ENCODE results near the gene HGD. TPM values are rescaled to one million over a fixed set of nuclear protein-coding genes. Genes with fewer than 3 reads are reported as not detected.

Gene HGD
- total and polyA plus RNA-seq, 11 donors: 0.16 to 0.62 (median 0.56) TPM; not detected in 8

DNA sequence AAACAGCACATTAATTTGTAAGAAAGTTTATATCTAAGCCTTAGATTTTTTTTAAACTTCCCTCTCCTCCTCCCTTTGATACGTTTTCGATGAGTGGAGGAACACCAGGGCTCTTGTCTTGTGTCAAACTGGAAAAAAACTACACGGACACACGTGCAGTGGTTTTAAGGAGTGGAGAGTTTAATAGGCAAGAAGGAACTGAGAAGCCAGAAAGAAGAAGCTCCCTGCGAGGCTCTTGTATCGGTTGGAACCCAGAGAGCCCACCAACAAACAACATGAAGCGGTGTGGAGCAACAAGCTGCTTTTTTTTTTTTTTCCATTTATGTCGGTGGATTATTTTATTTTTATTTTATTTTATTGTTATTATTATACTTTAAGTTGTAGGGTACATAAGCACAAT lies 67.3 kb downstream of the HGD start:
- Histone ChIP-seq H3K27me3 (no peaks in the 10 kb centered on the region), H3K36me3 (no peaks in the 10 kb centered on the region), H3K9me3 (no peaks in the 10 kb centered on the region), H3K4me3 (no peak overlapping the region), H3K4me1 (peaks cover 0 to 12% (median 0%) of the 10 kb centered on the region in 12 donors), H3K27ac (no peak overlapping the region)
- WGBS, 4 donors: 85 to 90% (median 87%) methylated on average over 8 of the region's 8 CpGs
- intact Hi-C loops (cut with DNase I): no loop called here
- no peak for TF ChIP-seq POLR2A (IDR thresholded peaks at IDR 0.05)
- ATAC-seq: no peak
- DNase-seq: no peak

DNA sequence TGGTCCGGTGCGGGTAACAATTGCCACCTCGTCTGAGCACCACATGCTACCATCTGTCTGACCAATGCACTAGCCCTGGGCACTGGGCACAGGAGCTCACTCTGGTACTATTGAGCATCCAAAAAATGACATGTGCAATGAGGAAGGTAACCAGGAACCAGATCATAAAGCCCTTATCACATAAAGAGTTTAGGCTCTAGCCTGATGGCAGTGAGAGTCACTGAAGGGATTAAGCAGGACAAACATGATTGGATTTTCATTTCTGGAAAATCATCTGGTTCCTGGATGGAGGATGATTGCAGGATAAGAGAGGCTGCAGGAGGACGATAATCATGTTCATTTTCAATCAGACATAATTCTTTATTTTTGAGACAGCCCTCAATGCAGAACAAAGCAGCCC lies 73.5 kb downstream of the HGD start:
- TF ChIP-seq POLR2A (IDR thresholded peaks at IDR 0.05): no peak
- TF ChIP-seq, protein P1, sequence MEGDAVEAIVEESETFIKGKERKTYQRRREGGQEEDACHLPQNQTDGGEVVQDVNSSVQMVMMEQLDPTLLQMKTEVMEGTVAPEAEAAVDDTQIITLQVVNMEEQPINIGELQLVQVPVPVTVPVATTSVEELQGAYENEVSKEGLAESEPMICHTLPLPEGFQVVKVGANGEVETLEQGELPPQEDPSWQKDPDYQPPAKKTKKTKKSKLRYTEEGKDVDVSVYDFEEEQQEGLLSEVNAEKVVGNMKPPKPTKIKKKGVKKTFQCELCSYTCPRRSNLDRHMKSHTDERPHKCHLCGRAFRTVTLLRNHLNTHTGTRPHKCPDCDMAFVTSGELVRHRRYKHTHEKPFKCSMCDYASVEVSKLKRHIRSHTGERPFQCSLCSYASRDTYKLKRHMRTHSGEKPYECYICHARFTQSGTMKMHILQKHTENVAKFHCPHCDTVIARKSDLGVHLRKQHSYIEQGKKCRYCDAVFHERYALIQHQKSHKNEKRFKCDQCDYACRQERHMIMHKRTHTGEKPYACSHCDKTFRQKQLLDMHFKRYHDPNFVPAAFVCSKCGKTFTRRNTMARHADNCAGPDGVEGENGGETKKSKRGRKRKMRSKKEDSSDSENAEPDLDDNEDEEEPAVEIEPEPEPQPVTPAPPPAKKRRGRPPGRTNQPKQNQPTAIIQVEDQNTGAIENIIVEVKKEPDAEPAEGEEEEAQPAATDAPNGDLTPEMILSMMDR (IDR thresholded peaks at IDR 0.05): no peak
- H3K27me3 ChIP-seq: no peaks in the 10 kb centered on the region
- intact Hi-C loops (cut with DNase I): no loop called here
- no peaks in the 10 kb centered on the region for H3K9me3 ChIP-seq
- WGBS, 4 donors: 78 to 88% (median 84%) methylated on average over 4 of the region's 4 CpGs
- H3K4me3 ChIP-seq: no peak overlapping the region
- ATAC-seq (no peak), DNase-seq (no peak)
- H3K36me3 ChIP-seq: peaks cover 0 to 4% (median 0%) of the 10 kb centered on the region in 9 donors
- no peak overlapping the region for H3K27ac ChIP-seq
- H3K4me1 ChIP-seq: peaks cover 0 to 12% (median 0%) of the 10 kb centered on the region in 12 donors

DNA sequence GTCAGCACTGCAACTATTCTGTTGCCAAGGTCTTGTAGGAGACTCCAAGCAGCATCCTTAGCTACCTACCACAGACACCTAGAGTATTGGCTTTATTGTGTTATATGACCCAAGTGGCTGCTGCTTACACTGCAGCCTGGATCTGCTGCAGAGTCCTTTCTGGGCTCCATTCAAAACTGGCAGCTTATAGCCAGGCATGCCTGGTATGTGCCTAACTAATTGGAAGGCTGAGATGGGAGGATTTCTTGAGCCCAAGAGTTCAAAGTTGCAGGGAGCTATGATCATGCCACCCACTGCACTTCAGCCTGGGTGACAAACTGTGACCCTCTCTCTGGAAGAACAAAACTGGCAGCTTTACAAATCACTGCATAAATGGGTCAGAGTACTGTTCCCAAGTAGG lies 77.3 kb downstream of the HGD start:
- H3K27ac ChIP-seq: no peak overlapping the region
- no peak for TF ChIP-seq POLR2A (IDR thresholded peaks at IDR 0.05)
- TF ChIP-seq, protein P1 (IDR thresholded peaks at IDR 0.05): no peak
- ATAC-seq: peak in 3 of 4 donors; percentile 22 to 52 (median 44)
- intact Hi-C loops (cut with DNase I): no loop called here
- H3K36me3 ChIP-seq: peaks cover 0 to 37% (median 28%) of the 10 kb centered on the region in 9 donors
- H3K4me3 ChIP-seq: no peak overlapping the region
- no peak for DNase-seq
- H3K9me3 ChIP-seq: no peaks in the 10 kb centered on the region
- peaks cover 0 to 29% (median 9%) of the 10 kb centered on the region in 12 donors for H3K4me1 ChIP-seq
- H3K27me3 ChIP-seq: no peaks in the 10 kb centered on the region

DNA sequence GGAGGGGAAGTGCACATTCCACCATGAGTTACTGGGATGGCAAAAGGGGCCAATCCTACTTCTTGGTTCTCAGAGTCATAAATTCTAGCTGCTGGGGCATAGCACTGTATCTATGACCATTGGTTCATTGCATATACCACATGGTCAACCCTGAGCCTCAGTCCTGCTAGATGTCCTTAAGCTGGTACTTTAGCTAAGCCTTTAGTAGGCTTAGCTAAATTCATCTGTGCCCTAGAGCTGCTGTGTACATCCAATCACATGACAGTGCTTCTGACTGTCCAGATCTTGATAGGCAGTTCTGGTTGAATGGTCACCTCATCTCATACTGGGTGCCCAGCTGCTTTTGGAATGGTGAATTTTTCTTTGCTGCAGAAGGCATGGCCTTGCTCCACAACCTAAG lies 77.7 kb downstream of the HGD start:
- intact Hi-C loops (cut with DNase I): no loop called here
- Histone ChIP-seq H3K9me3 (no peaks in the 10 kb centered on the region), H3K36me3 (peaks cover 0 to 40% (median 28%) of the 10 kb centered on the region in 9 donors), H3K27me3 (no peaks in the 10 kb centered on the region), H3K4me1 (peaks cover 0 to 33% (median 13%) of the 10 kb centered on the region in 12 donors), H3K4me3 (no peak overlapping the region), H3K27ac (no peak overlapping the region)
- ATAC-seq (peak in 1 of 4 donors; percentile 47), DNase-seq (no peak)
- TF ChIP-seq, protein P1 (IDR thresholded peaks at IDR 0.05): no peak
- no peak for TF ChIP-seq POLR2A (IDR thresholded peaks at IDR 0.05)

DNA sequence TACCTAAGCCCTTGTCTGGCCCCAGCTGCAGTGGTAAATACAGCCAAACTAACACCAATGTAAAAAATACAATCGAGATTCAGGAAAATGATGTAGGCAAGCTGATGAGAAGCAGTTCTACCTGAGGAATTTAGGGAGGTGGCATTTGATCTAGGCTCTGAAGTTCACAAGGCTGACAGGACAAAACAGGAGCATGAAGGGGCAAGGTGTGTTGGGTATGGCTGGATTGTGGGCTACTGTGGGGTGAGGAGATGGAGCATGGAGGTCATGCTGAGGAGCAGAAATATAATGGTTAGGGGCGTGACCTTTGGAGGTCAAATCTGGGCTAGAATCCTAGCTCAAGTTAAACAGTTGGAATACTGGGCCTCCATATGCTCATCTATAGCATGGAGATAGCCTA lies 79.4 kb downstream of the HGD start:
- TF ChIP-seq POLR2A (IDR thresholded peaks at IDR 0.05): no peak
- peaks cover 0 to 57% (median 42%) of the 10 kb centered on the region in 9 donors for H3K36me3 ChIP-seq
- H3K4me3 ChIP-seq: no peak overlapping the region
- H3K27me3 ChIP-seq: no peaks in the 10 kb centered on the region
- DNase-seq: no peak
- no peaks in the 10 kb centered on the region for H3K9me3 ChIP-seq
- no peak for ATAC-seq
- intact Hi-C loops (cut with DNase I): no loop called here
- peaks cover 7 to 50% (median 28%) of the 10 kb centered on the region in 12 donors for H3K4me1 ChIP-seq
- no peak overlapping the region for H3K27ac ChIP-seq
- 90 to 99% (median 94%) methylated on average over 2 of the region's 2 CpGs for WGBS, 4 donors
